Ascending aorta (tissue), 2 donors: ENCODE data around the gene ZNF354C. TPM values are rescaled to one million over a fixed set of nuclear protein-coding genes. Genes with fewer than 3 reads are reported as not detected.

Experiments used
- DNase-seq, 2 donors: peaks; one replicate each; pipeline ENCODE4 v3.0.0-alpha.2; 2019; ENCODE audit warnings: low spot score in 2 of 2
- H3K27ac ChIP-seq, 2 donors: fragments of 200-600 bp; sonication (generic); one replicate each; pipeline ENCODE4 v1.5.1; 2016 to 2017; ENCODE audit warnings: mild to moderate bottlenecking in 1 of 2
- H3K27me3 ChIP-seq: fragments of 200-600 bp; sonication (generic); one replicate; pipeline ENCODE4 v1.5.1; 2017
- H3K36me3 ChIP-seq, 2 donors: fragments of 200-600 bp; sonication (generic); one replicate each; pipeline ENCODE4 v1.5.1; 2016
- H3K4me1 ChIP-seq, 2 donors: fragments of 200-600 bp; sonication (generic); one replicate each; pipeline ENCODE4 v1.5.1; 2016 to 2017; ENCODE audit warnings: mild to moderate bottlenecking in 1 of 2
- H3K4me3 ChIP-seq, 2 donors: fragments of 200-600 bp; sonication (generic); one replicate each; pipeline ENCODE4 v1.5.1; 2016 to 2017; ENCODE audit warnings: mild to moderate bottlenecking in 1 of 2
- H3K9me3 ChIP-seq, 2 donors: fragments of 200-600 bp; sonication (generic); one replicate each; pipeline ENCODE4 v1.5.1; 2016
- CTCF ChIP-seq, 3 experiments: fragments of 200-600 bp in 2 of 3; fragments of 450-650 bp in 1 of 3; sonication (generic) in 2 of 3; IDR thresholded peaks; one replicate each; pipeline ENCODE4 v1.5.1; 2016 to 2019; ENCODE audit warnings: antibody characterized with exemption in 3 of 3, mild to moderate bottlenecking in 1 of 3, moderate library complexity in 1 of 3
- intact Hi-C: fragments of 100-400 bp; cut with DNase I; formaldehyde crosslinking; loops from one replicate; pipeline ENCODE4 v1.15.1; 2023
- total RNA-seq: library from RNA; depleted of rRNA; stranded (reverse); fragments of >200 nt; gene quantifications from one replicate; pipeline ENCODE4 v1.1.0, GENCODE V29; 2016

Gene ZNF354C
- total RNA-seq, 1 donor from 2014 or later, result 3.0 TPM

DNA sequence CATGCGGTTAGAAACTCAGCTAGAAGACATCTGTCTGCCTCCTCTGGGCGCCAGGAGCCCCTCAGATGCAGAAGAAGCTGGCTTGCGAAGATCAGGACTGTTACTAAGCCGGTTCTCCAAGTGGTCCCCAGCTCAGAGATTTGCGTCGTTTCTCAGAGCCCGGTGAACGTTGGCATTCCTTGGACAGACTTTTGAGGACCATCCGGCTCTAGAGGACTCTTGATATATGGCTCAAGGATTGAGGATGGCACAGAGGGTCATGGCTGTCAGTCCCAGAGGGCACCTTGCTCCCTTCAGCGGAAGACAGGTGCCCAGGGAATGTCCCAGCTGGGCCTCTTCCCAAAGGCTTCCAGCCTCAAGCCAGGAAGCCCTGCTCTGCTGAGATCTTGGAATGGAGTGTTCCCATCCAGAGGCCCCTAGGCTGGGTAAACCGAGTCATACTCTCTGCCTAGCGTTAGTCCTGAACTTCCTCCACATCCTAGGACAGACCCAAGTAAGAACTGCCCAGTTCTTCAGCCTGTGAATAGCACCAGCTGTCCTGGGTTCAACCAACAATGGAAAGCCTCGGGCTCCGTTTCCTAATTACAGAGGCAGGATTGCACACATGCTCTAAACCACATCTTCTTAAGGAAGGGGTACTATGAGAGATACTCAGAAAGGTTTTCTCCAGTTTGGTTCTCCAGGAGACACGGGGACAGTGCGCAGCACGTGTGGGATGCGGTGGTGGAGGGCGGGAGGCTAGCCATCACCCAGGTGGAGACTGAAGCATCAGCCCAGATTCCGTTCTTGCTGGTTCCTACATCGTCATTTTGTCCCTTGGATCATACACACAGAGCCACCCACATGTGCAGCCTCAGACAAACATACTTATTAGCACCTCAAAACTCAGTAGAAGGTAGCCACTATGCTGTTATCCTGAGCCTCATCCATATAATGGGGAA, 51.4 kb downstream of the ZNF354C start:
- no peak for DNase-seq
- intact Hi-C loops, result no loop called here
- no peaks in the 10 kb centered on the region for H3K4me1 ChIP-seq
- H3K4me3 ChIP-seq, result no peak overlapping the region
- H3K27ac ChIP-seq, result no peak overlapping the region
- H3K27me3 ChIP-seq, result no peaks in the 10 kb centered on the region
- peaks cover 0 to 14% of the 10 kb centered on the region in 2 donors for H3K36me3 ChIP-seq
- H3K9me3 ChIP-seq, result peaks cover 59 to 93% of the 10 kb centered on the region in 2 donors
- TF ChIP-seq CTCF (IDR thresholded peaks at IDR 0.05), result no peak

DNA sequence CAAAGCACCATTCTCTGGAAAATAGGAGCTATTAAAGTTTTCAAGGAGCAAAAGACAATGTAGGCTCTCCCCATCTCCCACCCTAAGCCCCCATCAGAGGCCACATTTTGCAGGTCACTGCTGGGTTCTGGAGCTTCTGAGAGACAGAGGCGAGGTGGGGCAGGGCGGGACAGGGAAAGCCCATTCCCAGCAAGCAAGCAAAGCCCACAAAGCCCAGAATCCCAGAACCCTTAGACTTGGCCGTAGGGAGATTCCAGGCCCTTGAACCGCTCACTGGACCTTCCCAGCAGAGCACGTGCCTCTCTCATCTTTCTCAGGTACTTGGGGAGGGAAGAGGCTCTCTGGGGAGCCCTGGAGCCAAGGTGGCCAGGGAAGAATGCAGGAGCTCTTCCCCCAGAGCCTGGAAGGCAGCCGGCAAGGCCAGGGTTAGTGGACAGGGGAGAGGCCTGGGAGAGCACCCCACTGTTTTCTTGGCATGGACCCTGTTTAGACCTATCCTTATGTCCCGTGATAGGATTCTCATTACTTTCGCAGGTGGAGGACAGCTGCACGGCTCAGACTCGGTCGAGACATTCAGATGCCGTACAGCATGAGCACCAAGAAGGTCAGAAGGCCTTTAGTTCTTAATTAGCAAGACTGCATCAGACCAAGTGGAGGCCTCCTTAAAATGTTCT, 52.4 kb downstream of the ZNF354C start:
- H3K9me3 ChIP-seq, result peaks cover 56 to 89% of the 10 kb centered on the region in 2 donors
- TF ChIP-seq CTCF (IDR thresholded peaks at IDR 0.05), result no peak
- no peaks in the 10 kb centered on the region for H3K4me1 ChIP-seq
- no peak for DNase-seq
- intact Hi-C loops, result no loop called here
- H3K27ac ChIP-seq, result no peak overlapping the region
- no peak overlapping the region for H3K4me3 ChIP-seq
- peaks cover 0 to 14% of the 10 kb centered on the region in 2 donors for H3K36me3 ChIP-seq
- no peaks in the 10 kb centered on the region for H3K27me3 ChIP-seq

DNA sequence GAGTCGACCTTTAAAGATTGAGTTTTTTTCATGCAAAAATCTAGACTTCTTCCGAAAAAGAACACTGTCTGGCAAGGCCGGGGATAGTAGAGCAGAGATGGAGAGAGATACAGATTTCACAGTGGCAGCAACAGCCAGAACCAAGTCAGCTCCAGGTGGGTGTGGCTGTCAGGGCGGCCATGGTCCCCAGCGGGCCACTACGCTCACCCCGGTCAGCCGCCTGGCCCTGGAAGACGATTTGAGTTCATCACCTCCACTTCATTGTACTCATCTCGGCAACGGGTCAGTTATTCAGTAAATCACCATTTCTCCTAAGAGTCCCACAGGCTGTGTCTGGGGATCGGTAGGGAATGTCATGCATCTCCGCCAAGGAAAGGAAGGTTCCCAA, 53.0 kb downstream of the ZNF354C start:
- Histone ChIP-seq H3K27me3 (no peaks in the 10 kb centered on the region), H3K27ac (no peak overlapping the region), H3K4me3 (no peak overlapping the region), H3K9me3 (peaks cover 51 to 84% of the 10 kb centered on the region in 2 donors), H3K4me1 (no peaks in the 10 kb centered on the region), H3K36me3 (peaks cover 0 to 14% of the 10 kb centered on the region in 2 donors)
- no peak for TF ChIP-seq CTCF (IDR thresholded peaks at IDR 0.05)
- intact Hi-C loops, result no loop called here
- DNase-seq, result no peak

DNA sequence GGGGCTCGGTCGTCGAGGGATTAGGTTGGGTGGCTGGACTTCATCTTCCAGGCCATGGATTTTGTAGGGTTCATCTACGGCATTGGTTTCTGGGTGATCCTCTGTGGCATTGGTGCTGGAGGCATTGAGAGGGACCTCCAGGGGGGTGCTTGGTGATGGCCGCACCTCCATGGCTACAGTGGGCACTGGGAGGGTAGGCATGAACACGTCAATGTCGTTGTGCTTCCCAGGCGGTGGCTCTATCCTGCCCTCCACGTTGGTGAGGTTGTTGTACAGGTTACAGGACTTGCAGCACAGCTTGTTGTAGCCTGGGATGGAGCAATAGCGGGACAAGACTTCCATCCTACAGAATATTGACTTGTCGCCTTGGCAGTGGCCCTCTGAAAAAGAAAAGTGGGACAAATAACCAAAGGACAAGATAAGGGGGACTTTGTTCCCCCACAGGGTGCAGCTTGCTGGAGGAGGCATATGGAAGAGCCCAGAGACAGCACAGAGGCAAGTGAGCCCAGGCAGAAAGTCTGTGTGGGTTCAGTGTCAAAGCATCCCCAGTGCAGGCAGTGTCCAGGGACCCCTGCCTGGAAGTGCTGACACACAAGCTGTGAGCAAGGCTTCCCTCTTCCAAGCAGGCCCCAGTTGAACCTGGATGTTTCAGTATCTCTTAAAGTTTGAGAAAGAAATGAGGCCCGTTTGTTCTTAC, 53.9 kb downstream of the ZNF354C start:
- peaks cover 0 to 14% of the 10 kb centered on the region in 2 donors for H3K36me3 ChIP-seq
- no peak for TF ChIP-seq CTCF (IDR thresholded peaks at IDR 0.05)
- DNase-seq, result no peak
- no peaks in the 10 kb centered on the region for H3K27me3 ChIP-seq
- H3K9me3 ChIP-seq, result peaks cover 44 to 78% of the 10 kb centered on the region in 2 donors
- no peaks in the 10 kb centered on the region for H3K4me1 ChIP-seq
- H3K4me3 ChIP-seq, result no peak overlapping the region
- H3K27ac ChIP-seq, result no peak overlapping the region
- intact Hi-C loops, result no loop called here

- no peak for DNase-seq
- H3K4me1 ChIP-seq, result no peaks in the 10 kb centered on the region
- peaks cover 43 to 76% of the 10 kb centered on the region in 2 donors for H3K9me3 ChIP-seq
- peaks cover 0 to 14% of the 10 kb centered on the region in 2 donors for H3K36me3 ChIP-seq
- H3K27ac ChIP-seq, result no peak overlapping the region
- no peak for TF ChIP-seq CTCF (IDR thresholded peaks at IDR 0.05)
- H3K27me3 ChIP-seq, result no peaks in the 10 kb centered on the region
- H3K4me3 ChIP-seq, result no peak overlapping the region
- intact Hi-C loops, result no loop called here
These were observed 54.6 kb downstream of the ZNF354C start for GRCh38 chr5:179114756-179115155.
